ENCODE measurements around the gene CREBL2.
"Not testable (repeated sequence)": the region's sequence is repeated elsewhere in the genome, so short reads cannot be mapped to it uniquely, and the experiment has no call there.

CREBL2 gene

DNA sequence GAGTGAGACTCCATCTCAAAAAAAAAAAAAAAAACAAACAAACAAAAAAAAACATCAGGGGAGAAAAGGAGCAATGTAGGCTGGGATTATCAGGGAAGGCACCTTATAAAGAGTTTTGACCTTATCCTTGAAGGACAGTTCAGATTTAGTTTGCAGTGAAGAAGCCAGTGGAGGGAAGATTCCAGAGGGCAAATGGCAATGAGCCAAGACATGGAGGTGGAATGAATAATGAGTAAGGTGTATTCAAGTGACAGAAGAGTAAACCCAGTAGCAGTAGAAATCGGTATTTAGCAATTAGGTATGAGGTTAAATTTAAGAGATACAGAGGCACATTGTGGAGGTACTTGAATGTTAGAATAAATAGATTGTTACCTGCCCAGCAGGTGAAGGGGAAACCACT is 46.8 kb upstream of the CREBL2 start:
- no peak for ATAC-seq

DNA sequence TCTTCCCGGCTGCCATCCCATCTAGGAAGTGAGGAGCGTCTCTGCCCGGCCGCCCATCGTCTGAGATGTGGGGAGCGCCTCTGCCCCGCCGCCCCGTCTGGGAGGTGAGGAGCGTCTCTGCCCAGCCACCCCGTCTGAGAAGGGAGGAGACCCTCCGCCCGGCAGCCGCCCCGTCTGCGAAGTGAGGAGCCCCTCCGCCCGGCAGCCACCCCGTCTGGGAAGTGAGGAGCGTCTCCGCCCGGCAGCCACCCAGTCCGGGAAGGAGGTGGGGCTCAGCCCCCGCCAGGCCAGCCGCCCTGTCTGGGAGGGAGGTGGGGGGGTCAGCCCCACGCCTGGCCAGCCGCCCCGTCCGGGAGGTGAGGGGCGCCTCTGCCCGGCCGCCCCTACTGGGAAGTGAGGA is 45.7 kb upstream of the CREBL2 start:
- not testable (repeated sequence) for ATAC-seq

More for the DNA sequence above, 46.8 kb upstream of the CREBL2 start:
- no peak for TF ChIP-seq TOX (CRISPR knock-in tag; IDR thresholded peaks at IDR 0.05; ENCODE audit: borderline replicate concordance)
- no peak for TF ChIP-seq ARNTL (CRISPR knock-in tag; IDR thresholded peaks at IDR 0.05; ENCODE audit: borderline replicate concordance, low read depth)
- TF ChIP-seq ZC3H10 (CRISPR knock-in tag; IDR thresholded peaks at IDR 0.05) = no peak
- TF ChIP-seq OSR1 (CRISPR knock-in tag; IDR thresholded peaks at IDR 0.05) = no peak
- TF ChIP-seq GLIS3 (CRISPR knock-in tag; IDR thresholded peaks at IDR 0.05) = no peak
- TF ChIP-seq, protein P1, sequence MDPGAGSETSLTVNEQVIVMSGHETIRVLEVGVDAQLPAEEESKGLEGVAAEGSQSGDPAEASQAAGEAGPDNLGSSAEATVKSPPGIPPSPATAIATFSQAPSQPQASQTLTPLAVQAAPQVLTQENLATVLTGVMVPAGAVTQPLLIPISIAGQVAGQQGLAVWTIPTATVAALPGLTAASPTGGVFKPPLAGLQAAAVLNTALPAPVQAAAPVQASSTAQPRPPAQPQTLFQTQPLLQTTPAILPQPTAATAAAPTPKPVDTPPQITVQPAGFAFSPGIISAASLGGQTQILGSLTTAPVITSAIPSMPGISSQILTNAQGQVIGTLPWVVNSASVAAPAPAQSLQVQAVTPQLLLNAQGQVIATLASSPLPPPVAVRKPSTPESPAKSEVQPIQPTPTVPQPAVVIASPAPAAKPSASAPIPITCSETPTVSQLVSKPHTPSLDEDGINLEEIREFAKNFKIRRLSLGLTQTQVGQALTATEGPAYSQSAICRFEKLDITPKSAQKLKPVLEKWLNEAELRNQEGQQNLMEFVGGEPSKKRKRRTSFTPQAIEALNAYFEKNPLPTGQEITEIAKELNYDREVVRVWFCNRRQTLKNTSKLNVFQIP (CRISPR knock-in tag; IDR thresholded peaks at IDR 0.05; ENCODE audit: borderline replicate concordance, low read depth) = no peak
- TF ChIP-seq TCF4 (CRISPR knock-in tag; IDR thresholded peaks at IDR 0.05; ENCODE audit: borderline replicate concordance) = no peak
- TF ChIP-seq CSDC2 (CRISPR knock-in tag; IDR thresholded peaks at IDR 0.05) = no peak
- TF ChIP-seq PPARA (CRISPR knock-in tag; IDR thresholded peaks at IDR 0.05; ENCODE audit: borderline replicate concordance) = no peak
- TF ChIP-seq, protein P2, sequence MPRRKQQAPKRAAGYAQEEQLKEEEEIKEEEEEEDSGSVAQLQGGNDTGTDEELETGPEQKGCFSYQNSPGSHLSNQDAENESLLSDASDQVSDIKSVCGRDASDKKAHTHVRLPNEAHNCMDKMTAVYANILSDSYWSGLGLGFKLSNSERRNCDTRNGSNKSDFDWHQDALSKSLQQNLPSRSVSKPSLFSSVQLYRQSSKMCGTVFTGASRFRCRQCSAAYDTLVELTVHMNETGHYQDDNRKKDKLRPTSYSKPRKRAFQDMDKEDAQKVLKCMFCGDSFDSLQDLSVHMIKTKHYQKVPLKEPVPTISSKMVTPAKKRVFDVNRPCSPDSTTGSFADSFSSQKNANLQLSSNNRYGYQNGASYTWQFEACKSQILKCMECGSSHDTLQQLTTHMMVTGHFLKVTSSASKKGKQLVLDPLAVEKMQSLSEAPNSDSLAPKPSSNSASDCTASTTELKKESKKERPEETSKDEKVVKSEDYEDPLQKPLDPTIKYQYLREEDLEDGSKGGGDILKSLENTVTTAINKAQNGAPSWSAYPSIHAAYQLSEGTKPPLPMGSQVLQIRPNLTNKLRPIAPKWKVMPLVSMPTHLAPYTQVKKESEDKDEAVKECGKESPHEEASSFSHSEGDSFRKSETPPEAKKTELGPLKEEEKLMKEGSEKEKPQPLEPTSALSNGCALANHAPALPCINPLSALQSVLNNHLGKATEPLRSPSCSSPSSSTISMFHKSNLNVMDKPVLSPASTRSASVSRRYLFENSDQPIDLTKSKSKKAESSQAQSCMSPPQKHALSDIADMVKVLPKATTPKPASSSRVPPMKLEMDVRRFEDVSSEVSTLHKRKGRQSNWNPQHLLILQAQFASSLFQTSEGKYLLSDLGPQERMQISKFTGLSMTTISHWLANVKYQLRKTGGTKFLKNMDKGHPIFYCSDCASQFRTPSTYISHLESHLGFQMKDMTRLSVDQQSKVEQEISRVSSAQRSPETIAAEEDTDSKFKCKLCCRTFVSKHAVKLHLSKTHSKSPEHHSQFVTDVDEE (CRISPR knock-in tag; IDR thresholded peaks at IDR 0.05) = no peak
- no peak for TF ChIP-seq BACH2 (CRISPR knock-in tag; IDR thresholded peaks at IDR 0.05; ENCODE audit: borderline replicate concordance)
- no peak for TF ChIP-seq ZNF70 (CRISPR knock-in tag; IDR thresholded peaks at IDR 0.05)
- TF ChIP-seq, protein P3, sequence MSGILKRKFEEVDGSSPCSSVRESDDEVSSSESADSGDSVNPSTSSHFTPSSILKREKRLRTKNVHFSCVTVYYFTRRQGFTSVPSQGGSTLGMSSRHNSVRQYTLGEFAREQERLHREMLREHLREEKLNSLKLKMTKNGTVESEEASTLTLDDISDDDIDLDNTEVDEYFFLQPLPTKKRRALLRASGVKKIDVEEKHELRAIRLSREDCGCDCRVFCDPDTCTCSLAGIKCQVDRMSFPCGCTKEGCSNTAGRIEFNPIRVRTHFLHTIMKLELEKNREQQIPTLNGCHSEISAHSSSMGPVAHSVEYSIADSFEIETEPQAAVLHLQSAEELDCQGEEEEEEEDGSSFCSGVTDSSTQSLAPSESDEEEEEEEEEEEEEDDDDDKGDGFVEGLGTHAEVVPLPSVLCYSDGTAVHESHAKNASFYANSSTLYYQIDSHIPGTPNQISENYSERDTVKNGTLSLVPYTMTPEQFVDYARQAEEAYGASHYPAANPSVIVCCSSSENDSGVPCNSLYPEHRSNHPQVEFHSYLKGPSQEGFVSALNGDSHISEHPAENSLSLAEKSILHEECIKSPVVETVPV (CRISPR knock-in tag; IDR thresholded peaks at IDR 0.05) = no peak
- TF ChIP-seq ISL1 (CRISPR knock-in tag; IDR thresholded peaks at IDR 0.05) = no peak
- TF ChIP-seq SNAI2 (CRISPR knock-in tag; IDR thresholded peaks at IDR 0.05) = no peak
- TF ChIP-seq ZNF8 (CRISPR knock-in tag; IDR thresholded peaks at IDR 0.05) = no peak
- no peak for TF ChIP-seq ZFP30 (CRISPR knock-in tag; IDR thresholded peaks at IDR 0.05)
- TF ChIP-seq, protein P4, sequence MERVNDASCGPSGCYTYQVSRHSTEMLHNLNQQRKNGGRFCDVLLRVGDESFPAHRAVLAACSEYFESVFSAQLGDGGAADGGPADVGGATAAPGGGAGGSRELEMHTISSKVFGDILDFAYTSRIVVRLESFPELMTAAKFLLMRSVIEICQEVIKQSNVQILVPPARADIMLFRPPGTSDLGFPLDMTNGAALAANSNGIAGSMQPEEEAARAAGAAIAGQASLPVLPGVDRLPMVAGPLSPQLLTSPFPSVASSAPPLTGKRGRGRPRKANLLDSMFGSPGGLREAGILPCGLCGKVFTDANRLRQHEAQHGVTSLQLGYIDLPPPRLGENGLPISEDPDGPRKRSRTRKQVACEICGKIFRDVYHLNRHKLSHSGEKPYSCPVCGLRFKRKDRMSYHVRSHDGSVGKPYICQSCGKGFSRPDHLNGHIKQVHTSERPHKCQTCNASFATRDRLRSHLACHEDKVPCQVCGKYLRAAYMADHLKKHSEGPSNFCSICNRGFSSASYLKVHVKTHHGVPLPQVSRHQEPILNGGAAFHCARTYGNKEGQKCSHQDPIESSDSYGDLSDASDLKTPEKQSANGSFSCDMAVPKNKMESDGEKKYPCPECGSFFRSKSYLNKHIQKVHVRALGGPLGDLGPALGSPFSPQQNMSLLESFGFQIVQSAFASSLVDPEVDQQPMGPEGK (CRISPR knock-in tag; IDR thresholded peaks at IDR 0.05; ENCODE audit: borderline replicate concordance) = no peak

DNA sequence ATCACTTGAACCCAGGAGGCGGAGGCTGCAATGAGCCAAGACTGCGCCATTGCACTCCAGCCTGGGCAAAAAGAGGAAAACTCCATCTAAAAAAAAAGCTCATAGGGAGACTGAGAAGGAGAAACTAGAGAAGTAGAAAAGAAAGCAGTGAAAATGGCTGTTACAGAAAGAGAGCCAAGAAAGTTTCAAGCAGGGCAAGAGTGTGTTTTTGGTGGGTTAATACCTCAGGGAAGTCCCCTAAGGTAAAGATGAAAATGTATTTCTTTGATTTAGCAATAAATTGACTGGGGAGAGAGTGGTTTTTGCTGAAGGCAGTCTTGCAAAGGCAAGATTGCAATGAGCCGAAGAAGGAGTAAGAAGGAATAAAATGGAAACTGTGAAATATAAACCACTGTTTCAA is 39.0 kb upstream of the CREBL2 start:
- TF ChIP-seq PPARA (CRISPR knock-in tag; IDR thresholded peaks at IDR 0.05; ENCODE audit: borderline replicate concordance) (no peak), ZFP30 (CRISPR knock-in tag; IDR thresholded peaks at IDR 0.05) (no peak), GLIS3 (CRISPR knock-in tag; IDR thresholded peaks at IDR 0.05) (no peak), ESRRG (CRISPR knock-in tag; IDR thresholded peaks at IDR 0.05) (no peak), CSDC2 (CRISPR knock-in tag; IDR thresholded peaks at IDR 0.05) (no peak), RARB (CRISPR knock-in tag; IDR thresholded peaks at IDR 0.05) (no peak), SNAI2 (CRISPR knock-in tag; IDR thresholded peaks at IDR 0.05) (no peak), ARNTL (CRISPR knock-in tag; IDR thresholded peaks at IDR 0.05; ENCODE audit: borderline replicate concordance, low read depth) (no peak), TOX (CRISPR knock-in tag; IDR thresholded peaks at IDR 0.05; ENCODE audit: borderline replicate concordance) (no peak), BACH2 (CRISPR knock-in tag; IDR thresholded peaks at IDR 0.05; ENCODE audit: borderline replicate concordance) (no peak), ZNF565 (CRISPR knock-in tag; conservative IDR thresholded peaks at IDR 0.05; ENCODE audit: low read depth) (no peak), TCF4 (CRISPR knock-in tag; IDR thresholded peaks at IDR 0.05; ENCODE audit: borderline replicate concordance) (no peak)
- TF ChIP-seq, protein P1 (CRISPR knock-in tag; IDR thresholded peaks at IDR 0.05; ENCODE audit: borderline replicate concordance, low read depth) = no peak
- TF ChIP-seq, protein P5, sequence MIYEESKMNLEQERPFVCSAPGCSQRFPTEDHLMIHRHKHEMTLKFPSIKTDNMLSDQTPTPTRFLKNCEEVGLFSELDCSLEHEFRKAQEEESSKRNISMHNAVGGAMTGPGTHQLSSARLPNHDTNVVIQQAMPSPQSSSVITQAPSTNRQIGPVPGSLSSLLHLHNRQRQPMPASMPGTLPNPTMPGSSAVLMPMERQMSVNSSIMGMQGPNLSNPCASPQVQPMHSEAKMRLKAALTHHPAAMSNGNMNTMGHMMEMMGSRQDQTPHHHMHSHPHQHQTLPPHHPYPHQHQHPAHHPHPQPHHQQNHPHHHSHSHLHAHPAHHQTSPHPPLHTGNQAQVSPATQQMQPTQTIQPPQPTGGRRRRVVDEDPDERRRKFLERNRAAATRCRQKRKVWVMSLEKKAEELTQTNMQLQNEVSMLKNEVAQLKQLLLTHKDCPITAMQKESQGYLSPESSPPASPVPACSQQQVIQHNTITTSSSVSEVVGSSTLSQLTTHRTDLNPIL (CRISPR knock-in tag; IDR thresholded peaks at IDR 0.05; ENCODE audit: low read depth) = no peak
- no peak for ATAC-seq

All from SK-N-SH treated with all-trans-retinoic acid at 6 μM for 48 hours (cell line).